GM21360 (cell line): ENCODE data around the gene SAE1.
"Not testable (repeated sequence)": the region's sequence is repeated elsewhere in the genome, so short reads cannot be mapped to it uniquely, and the experiment has no call there.

Source experiments
- ATAC-seq: cut with Tn5 transposase; IDR thresholded peaks from one replicate; pipeline ENCODE4 v1.9.1; 2021; ENCODE audit warnings: mild to moderate bottlenecking, moderate library complexity; ENCODE audit not compliant: unreplicated experiment

The SAE1 gene

GRCh38 chr19:47236072-47236675 lies 105.5 kb downstream of the SAE1 start:
- no peak for ATAC-seq

- no peak for ATAC-seq
Observed at GRCh38 chr19:47239152-47239551, 108.5 kb downstream of the SAE1 start.

DNA sequence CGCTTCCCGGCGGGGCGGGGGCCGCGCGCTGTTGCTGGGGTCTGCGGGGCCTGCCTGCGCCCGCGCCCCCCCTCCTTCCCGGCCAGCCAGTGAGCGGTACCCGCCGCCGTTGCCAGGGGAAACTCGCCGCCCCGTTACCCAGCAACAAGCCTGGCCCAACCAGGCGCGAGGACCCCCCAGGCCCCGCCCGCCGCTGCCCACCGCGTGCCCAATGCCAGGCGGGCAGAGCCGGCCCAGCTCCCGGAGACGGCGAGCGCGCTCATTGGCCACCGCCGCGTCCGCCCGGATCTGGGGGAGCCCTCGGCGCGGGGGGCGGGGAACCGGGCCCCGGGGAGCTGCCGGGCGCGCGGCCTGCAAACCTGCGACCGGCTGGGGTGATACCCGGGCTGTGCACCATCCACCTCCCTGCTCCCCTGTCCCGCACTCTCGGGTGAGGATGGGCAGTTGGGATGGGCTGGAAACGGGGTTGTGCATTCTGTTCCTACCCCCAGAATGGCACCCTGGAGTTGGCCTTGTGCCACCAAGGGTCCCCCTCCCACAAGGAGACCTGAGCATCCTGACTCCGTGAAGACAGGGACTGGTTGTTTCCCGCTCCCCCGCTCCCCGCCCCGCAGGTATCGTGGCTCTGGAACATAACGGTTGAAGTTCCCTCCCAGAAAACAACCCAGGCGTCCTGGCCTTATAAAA lies 109.1 kb downstream of the SAE1 start:
- ATAC-seq: no peak

DNA sequence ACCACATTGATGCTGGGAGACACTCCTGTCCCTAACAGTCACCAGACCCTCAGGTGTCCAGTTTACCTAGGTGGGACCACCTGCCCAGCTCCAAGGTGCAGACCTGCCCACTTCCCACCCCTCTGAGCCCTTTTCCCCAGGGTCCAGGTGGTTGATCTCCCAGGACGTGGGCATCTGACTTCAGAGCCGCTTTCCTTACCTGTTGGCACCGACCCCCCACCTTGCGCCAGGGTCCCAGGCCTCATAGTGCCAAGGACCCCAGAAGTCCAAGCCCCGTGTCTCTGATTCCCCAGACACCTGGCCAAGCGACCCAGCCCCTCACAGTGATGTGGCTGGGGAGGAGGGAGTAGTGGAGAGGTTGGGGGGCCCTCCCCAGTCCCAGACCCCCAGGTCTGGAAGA lies 109.9 kb downstream of the SAE1 start:
- no peak for ATAC-seq

- ATAC-seq: no peak
Observed at GRCh38 chr19:47240996-47241918, 110.6 kb downstream of the SAE1 start.

DNA sequence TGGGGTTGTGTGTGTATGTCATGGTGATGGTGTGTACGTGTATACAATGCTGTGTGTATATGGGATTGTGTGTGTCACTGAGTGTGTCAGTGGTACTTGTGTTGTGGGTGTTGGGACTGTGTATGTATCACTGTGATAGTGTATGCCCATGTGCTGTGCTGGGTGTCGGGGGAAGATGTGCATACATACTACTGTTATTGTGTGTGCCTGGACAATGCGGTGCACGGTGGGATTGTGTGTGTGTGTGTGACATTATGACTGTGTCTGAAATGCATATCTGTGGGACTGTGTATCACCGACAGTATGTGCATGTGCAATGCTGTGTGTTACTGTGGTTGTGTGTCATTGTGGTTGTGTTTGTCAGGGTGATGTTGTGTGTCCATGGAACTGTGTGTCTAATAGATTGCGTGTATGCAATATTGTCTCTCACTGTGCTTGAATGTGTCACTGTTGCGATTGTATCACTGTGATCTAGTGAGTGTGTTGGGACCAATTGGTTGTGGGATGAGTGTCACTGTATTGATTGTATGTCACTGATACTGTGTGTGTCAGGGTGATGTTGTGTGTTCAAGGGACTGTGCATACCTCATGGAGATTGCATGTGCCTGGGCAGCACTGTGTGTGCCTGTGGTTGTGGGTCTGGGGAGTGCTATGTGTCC lies 111.4 kb downstream of the SAE1 start:
- ATAC-seq: no peak

GRCh38 chr19:47243364-47243775 lies 112.7 kb downstream of the SAE1 start:
- ATAC-seq: no peak

- peak; percentile 68 for ATAC-seq
Observed at GRCh38 chr19:47243776-47244547, 113.3 kb downstream of the SAE1 start.

GRCh38 chr19:47247308-47247990 lies 116.8 kb downstream of the SAE1 start:
- ATAC-seq: no peak

DNA sequence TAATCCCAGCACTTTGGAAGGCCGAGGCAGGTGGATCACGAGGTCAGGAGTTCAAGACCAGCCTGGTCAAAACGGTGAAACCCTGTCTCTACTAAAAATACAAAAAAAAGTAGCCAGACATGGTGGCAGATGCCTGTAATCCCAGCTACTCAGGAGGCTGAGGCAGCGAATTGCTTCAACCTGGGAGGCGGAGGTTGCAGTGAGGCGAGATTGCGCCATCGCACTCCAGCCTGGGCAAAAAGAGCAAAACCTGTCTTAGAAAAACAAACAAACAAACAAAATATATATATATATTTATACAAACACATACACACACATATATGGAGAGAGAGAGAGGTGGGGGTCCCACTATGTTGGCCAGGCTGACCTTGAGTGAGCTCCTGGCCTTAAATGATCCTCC lies 122.4 kb downstream of the SAE1 start:
- ATAC-seq: not testable (repeated sequence)

DNA sequence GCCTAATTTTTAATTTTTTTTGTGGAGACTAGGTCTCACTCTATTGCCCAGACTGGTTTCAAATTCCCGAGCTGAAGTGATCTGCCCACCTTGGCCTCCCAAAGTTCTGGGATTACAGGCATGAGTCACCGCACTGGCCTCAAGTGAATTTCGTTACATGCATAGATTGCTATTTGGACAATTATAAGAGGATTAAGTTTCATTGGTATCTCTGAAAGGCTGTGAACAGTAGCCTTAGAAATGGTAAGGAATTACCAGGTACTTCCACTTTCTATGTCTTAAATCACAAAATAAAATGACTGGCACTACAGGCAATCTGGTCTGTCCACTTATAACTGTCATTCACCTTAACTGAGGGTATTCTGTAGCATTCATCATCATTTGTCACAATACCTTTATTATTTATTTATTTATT lies 122.8 kb downstream of the SAE1 start:
- no peak for ATAC-seq

- ATAC-seq: no peak
Observed at GRCh38 chr19:47253970-47254369, 123.3 kb downstream of the SAE1 start.

DNA sequence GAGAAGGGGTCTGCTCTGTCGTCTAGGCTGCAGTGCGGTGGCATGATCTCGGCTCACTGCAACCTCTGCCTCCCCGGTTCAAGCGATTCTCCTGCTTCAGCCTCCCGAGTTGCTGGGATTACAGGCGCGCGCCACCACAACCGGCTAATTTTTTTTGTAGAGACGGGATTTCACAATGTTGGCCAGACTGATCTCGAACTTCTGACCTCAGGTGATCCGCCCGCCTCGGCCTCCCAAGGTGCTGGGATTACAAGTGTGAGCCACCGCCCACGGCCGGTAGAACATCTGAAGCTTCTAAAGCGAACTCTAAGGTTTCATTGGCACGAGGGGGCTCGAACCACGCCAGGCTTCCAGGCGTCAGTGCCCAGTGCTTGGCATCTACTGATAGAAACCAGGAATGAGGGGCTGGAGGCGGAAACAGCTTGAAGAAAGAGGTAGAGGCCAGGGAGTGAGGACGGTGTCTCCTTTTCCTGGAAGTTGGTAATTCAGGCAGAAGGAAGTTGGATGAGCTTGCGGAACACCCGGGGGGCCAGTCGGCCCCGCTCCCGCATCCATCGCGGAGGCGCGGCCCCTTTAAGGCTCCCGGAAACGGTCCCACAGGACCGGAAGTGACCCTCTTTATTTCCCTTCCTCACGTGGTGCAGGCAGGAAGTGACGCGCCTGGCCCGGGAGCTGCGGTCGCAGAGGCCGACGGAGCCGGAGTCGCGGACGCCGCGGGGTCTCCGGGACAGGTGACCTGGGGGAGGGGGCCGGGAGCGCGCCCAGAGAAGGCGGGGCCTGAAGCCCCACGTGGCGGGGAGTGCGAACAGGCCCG lies 125.5 kb downstream of the SAE1 start, which contains the start of gene CCDC9:
CCDC9 (plus strand) TSS at position 647 of the 814 bp plus-strand sequence. CDS start 1,876 bp downstream, outside the sequence.
- peak; percentile 37 for ATAC-seq

DNA sequence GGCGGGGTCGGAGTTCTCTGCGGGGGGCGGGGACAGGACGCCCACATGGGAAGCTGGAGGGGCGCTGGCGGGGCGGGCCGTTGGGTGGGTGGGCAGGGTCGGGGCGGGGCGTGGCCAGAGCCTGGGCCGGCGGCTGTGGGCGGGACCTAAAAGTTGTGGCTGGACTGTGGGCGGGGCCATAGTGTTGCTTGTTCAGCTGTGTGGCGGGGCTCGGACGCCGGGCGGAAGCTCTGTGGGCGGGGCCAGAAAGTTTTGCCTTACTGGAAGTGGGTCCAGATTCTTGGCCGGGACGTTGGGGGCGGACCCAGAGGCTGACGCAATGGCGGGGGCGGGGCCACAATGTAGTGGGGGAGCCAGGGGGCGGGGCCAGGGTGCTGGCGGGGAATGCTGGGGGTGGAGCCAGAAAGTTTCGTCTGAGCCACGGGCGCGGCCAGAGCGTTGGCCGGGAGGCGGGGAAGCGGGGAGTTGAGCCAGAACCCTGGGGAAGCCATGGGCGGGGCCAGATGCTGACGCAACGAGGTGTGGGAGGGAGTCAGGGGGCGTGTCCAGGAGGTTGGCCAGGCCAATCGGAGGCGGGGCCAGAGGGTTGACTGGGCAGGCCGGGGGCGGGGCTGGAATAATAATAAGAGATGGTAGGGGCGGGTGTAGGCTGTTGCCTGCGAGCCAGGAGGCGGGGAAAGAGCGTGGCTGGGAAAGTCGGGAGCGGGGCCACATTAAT lies 126.2 kb downstream of the SAE1 start:
- peak; percentile 64 for ATAC-seq

GRCh38 chr19:47257411-47258169 lies 127.0 kb downstream of the SAE1 start:
- ATAC-seq: peak; percentile 5

DNA sequence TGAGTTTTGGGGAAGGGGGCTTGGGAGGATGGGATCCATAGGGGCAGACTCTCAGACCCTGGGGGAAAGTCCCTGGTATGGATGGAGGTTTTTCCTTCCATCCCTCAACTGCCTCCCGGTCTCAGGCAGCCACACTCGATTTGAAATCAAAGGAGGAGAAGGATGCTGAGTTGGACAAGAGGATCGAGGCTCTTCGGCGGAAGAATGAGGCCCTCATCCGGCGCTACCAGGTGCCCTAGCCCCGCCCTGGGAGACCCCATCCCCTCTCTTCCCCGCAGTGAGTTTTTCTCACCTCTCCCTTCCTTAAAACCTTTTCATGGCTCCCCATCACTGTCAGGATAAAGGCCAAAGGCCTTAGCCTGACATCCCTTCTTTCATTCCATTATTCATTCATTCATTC lies 127.8 kb downstream of the SAE1 start:
- no peak for ATAC-seq

DNA sequence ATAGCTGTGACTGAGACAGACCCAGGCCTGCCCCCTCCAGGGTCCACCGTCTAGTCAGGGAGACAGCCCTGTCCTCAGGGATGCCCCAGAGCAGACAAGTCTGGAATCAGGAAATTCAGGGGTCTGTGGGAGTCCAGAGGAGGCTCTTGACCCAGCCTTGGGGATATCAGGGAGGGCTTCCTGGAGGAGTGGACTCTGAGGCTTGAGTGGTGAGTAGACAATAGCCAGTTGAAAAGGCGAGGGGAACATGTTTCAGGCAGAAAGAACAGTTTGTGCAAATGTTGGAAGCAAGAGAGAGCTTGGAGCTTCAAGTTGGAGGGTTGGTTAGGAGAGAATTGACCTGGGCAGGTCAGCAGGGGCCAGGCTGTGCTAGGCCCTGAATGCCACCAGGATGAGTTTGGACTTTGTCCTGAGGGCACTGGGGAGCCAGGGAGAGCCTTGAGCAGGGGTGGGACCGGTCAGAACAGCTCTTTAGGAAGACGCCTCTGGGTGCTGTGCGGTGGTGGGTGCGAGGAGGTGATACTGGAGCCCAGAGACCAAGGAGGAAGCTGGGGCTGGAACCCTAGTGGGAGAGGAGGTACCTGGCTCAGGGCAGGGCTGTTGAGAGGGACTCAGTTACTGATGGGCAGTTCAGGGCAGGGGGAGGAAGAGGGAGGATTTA lies 128.4 kb downstream of the SAE1 start:
- no peak for ATAC-seq
